A549 (cell line): ENCODE results near the gene BACH1.

Source experiments
- E2F6 ChIP-seq: IDR thresholded peaks from 2 replicates; pipeline ENCODE4 v1.6.1; 2012; ENCODE audit warnings: low read depth, borderline replicate concordance
- RAD21 ChIP-seq, 2 experiments: fragments of >200 bp in 1 of 2; sonication (Bioruptor Twin) in 1 of 2; formaldehyde crosslinking in 1 of 2; IDR thresholded peaks in 1 of 2; conservative IDR thresholded peaks in 1 of 2; 2 replicates in 1 of 2; 3 replicates in 1 of 2; pipeline ENCODE4 v1.6.1; 2012 to 2018; ENCODE audit warnings: inconsistent platforms in 1 of 2
- TP53 ChIP-seq: fragments of 250-450 bp; sonication (Bioruptor Pico); IDR thresholded peaks from 2 replicates; pipeline ENCODE4 v1.5.0; 2021; ENCODE audit warnings: mild to moderate bottlenecking, moderate library complexity
- ZC3H11A ChIP-seq: fragments of 450-650 bp; IDR thresholded peaks from 2 replicates; pipeline ENCODE4 v1.6.1; 2014; ENCODE audit warnings: antibody characterized with exemption, mild to moderate bottlenecking
- ZFP36 ChIP-seq: fragments of 450-650 bp; IDR thresholded peaks from 2 replicates; pipeline ENCODE4 v1.6.1; 2014; ENCODE audit warnings: borderline replicate concordance; ENCODE audit not compliant: partially characterized antibody

- TF ChIP-seq RAD21 (conservative IDR thresholded peaks at IDR 0.05 in 1 of 2, IDR thresholded peaks at IDR 0.05 in 1 of 2) (no peak), TP53 (CRISPR knock-in tag) (no peak), ZC3H11A (no peak), ZFP36 (no peak), E2F6 (no peak)
These were observed 14.3 kb downstream of the BACH1 start for GRCh38 chr21:29312981-29313380.
